ENCODE measurements around the gene CRP. TPM values are rescaled to one million over a fixed set of nuclear protein-coding genes. Genes with fewer than 3 reads are reported as not detected.

CRP gene
- total and polyA plus RNA-seq, 9 of the 15 experiments (the other 6 are each of a cell fraction or from before 2014, with no cell fraction given), result 0.69 TPM; not detected in 8

GRCh38 chr1:159700312-159700711 lies 14.1 kb downstream of the CRP start:
- FAIRE-seq (no peak), ATAC-seq (no peak), DNase-seq (ENCODE audit: extremely low read depth in 1 of 4, low spot score in 3 of 4) (no peak)
- ChIA-PET POLR2A (interaction anchor here (1.5 kb wide), 1 partner anchor 14 kb away, joined by 6 read pairs; no protein-coding TSS in a partner anchor), CTCF (ENCODE audit: low intra/inter-chr PET ratio) (no interaction called here)
- H3K4me3 ChIP-seq, result no peak overlapping the region
- H3K9me3 ChIP-seq (replicated peaks; ENCODE audit: control insufficient read depth, insufficient read depth, low read depth, low read length), result no peaks in the 10 kb centered on the region
- no TSS peak for BruUV-seq (replicated peaks)
- H3K27ac ChIP-seq (ENCODE audit: extremely low read depth, low read depth, low read length), result no peak overlapping the region
- in situ Hi-C loops (cut with MboI) (no loop called here), intact Hi-C loops (cut with micrococcal nuclease) (no loop called here)
- no peaks in the 10 kb centered on the region for H4K20me1 ChIP-seq (replicated peaks; ENCODE audit: control insufficient read depth, insufficient read depth, low read length)
- under 1% methylated on average over 7 of the region's 7 CpGs for WGBS (ENCODE audit: insufficient coverage, low coverage, missing lambda C conversion rate)
- no peaks in the 10 kb centered on the region for H3K9me1 ChIP-seq (ENCODE audit: control insufficient read depth, insufficient read depth, low read length)
- H3K4me1 ChIP-seq (replicated peaks in 1 of 2; ENCODE audit: control insufficient read depth in 2 of 2, insufficient read depth in 2 of 2, low read length in 2 of 2), result no peaks in the 10 kb centered on the region
- H3K36me3 ChIP-seq (ENCODE audit: control insufficient read depth, insufficient read depth, low read length), result no peaks in the 10 kb centered on the region
- H3K4me2 ChIP-seq (ENCODE audit: insufficient read depth, low read length), result no peak overlapping the region
- TF ChIP-seq TAF15 (IDR thresholded peaks at IDR 0.05; ENCODE audit: low read depth, low read length) (no peak), SPI1 (IDR thresholded peaks at IDR 0.05; ENCODE audit: borderline replicate concordance, low read depth, low read length) (peak; percentile 2; the same call in 1 of the 2 replicates)
- no peak overlapping the region for H3K9ac ChIP-seq (ENCODE audit: insufficient read depth in 1 of 2, low read depth in 2 of 2, low read length in 2 of 2)
- no peak overlapping the region for H2AFZ ChIP-seq (ENCODE audit: low read depth, low read length)
- no peaks in the 10 kb centered on the region for H3K27me3 ChIP-seq (ENCODE audit: control insufficient read depth in 2 of 2, insufficient read depth in 2 of 2, low read length in 2 of 2)
- H3K79me2 ChIP-seq (ENCODE audit: control insufficient read depth, insufficient read depth, low read length), result no peaks in the 10 kb centered on the region

- POLR2A ChIA-PET, result no interaction called here
- H3K36me3 ChIP-seq (ENCODE audit: control insufficient read depth, insufficient read depth, low read length), result no peaks in the 10 kb centered on the region
- CTCF ChIA-PET (ENCODE audit: low intra/inter-chr PET ratio), result no interaction called here
- H3K4me1 ChIP-seq (replicated peaks in 1 of 2; ENCODE audit: control insufficient read depth in 2 of 2, insufficient read depth in 2 of 2, low read length in 2 of 2), result no peaks in the 10 kb centered on the region
- no peaks in the 10 kb centered on the region for H3K9me3 ChIP-seq (replicated peaks; ENCODE audit: control insufficient read depth, insufficient read depth, low read depth, low read length)
- ATAC-seq, result no peak
- no peaks in the 10 kb centered on the region for H3K27me3 ChIP-seq (ENCODE audit: control insufficient read depth in 2 of 2, insufficient read depth in 2 of 2, low read length in 2 of 2)
- in situ Hi-C loops (cut with MboI) (no loop called here), intact Hi-C loops (cut with micrococcal nuclease) (no loop called here)
- DNase-seq (ENCODE audit: extremely low read depth in 1 of 4, low spot score in 3 of 4), result no peak
- no peak overlapping the region for H3K9ac ChIP-seq (ENCODE audit: insufficient read depth in 1 of 2, low read depth in 2 of 2, low read length in 2 of 2)
- no peak overlapping the region for H3K4me3 ChIP-seq
- no peaks in the 10 kb centered on the region for H4K20me1 ChIP-seq (replicated peaks; ENCODE audit: control insufficient read depth, insufficient read depth, low read length)
- H2AFZ ChIP-seq (ENCODE audit: low read depth, low read length), result no peak overlapping the region
- H3K27ac ChIP-seq (ENCODE audit: extremely low read depth, low read depth, low read length), result no peak overlapping the region
- H3K9me1 ChIP-seq (ENCODE audit: control insufficient read depth, insufficient read depth, low read length), result no peaks in the 10 kb centered on the region
- no peak overlapping the region for H3K4me2 ChIP-seq (ENCODE audit: insufficient read depth, low read length)
- BruUV-seq (replicated peaks), result no TSS peak
- FAIRE-seq, result no peak
- no peaks in the 10 kb centered on the region for H3K79me2 ChIP-seq (ENCODE audit: control insufficient read depth, insufficient read depth, low read length)
- WGBS (ENCODE audit: insufficient coverage, low coverage, missing lambda C conversion rate), result 3% methylated on average over 3 of the region's 3 CpGs
- TF ChIP-seq HEY1 (CRISPR knock-in tag; IDR thresholded peaks at IDR 0.05; ENCODE audit: borderline replicate concordance) (no peak), NONO (IDR thresholded peaks at IDR 0.05; ENCODE audit: low read depth in 2 of 2, low read length in 1 of 2) (no peak), NFIC (IDR thresholded peaks at IDR 0.05) (no peak), ARID3A (IDR thresholded peaks at IDR 0.05; ENCODE audit: borderline replicate concordance, low read depth, low read length) (no peak), RCOR1 (IDR thresholded peaks at IDR 0.05; ENCODE audit: borderline replicate concordance in 1 of 2, low read depth in 2 of 2, low read length in 2 of 2) (no peak), ZBTB49 (CRISPR knock-in tag; IDR thresholded peaks at IDR 0.05; ENCODE audit: borderline replicate concordance) (no peak), TAF7 (tag; IDR thresholded peaks at IDR 0.05) (no peak), PATZ1 (CRISPR knock-in tag; IDR thresholded peaks at IDR 0.05; ENCODE audit: borderline replicate concordance) (no peak)
Measured at GRCh38 chr1:159699653-159700052, 14.7 kb downstream of the CRP start.

Measured in K562 (cell line).